DOHH2 (cell line): ENCODE results near the gene REXO1.

ENCODE experiments used
- H3F3A ChIP-seq: fragments of 200-600 bp; sonication (generic), shearing (Covaris generic); 2 replicates; pipeline ENCODE4 v1.6.0; 2016; ENCODE audit warnings: antibody characterized with exemption, mild to moderate bottlenecking; ENCODE audit not compliant: control insufficient read depth, insufficient read depth
- H3K27ac ChIP-seq: fragments of 200-600 bp; sonication (generic); 2 replicates; pipeline ENCODE4 v1.5.1; 2014; ENCODE audit warnings: low read depth, mild to moderate bottlenecking, low read length, moderate library complexity
- H3K27me3 ChIP-seq: fragments of 200-600 bp; sonication (generic); 2 replicates; pipeline ENCODE4 v1.6.1; 2014; ENCODE audit warnings: mild to moderate bottlenecking, low read length, mixed read lengths; ENCODE audit not compliant: control insufficient read depth
- H3K36me3 ChIP-seq: fragments of 200-600 bp; sonication (generic); 2 replicates; pipeline ENCODE4 v1.6.1; 2014; ENCODE audit warnings: mild to moderate bottlenecking, low read length, moderate library complexity, mixed read lengths; ENCODE audit not compliant: control insufficient read depth
- H3K4me1 ChIP-seq: fragments of 200-600 bp; sonication (generic); 2 replicates; pipeline ENCODE4 v1.6.1; 2014; ENCODE audit warnings: mild to moderate bottlenecking, low read length, mixed read lengths; ENCODE audit not compliant: control insufficient read depth
- H3K4me2 ChIP-seq: fragments of 200-600 bp; sonication (generic); 2 replicates; pipeline ENCODE4 v1.6.0; 2014; ENCODE audit warnings: mild to moderate bottlenecking, low read length, moderate library complexity
- H3K4me3 ChIP-seq: fragments of 200-600 bp; sonication (generic); 2 replicates; pipeline ENCODE4 v1.5.1; 2014; ENCODE audit warnings: mild to moderate bottlenecking, low read length, mixed read lengths
- H3K79me2 ChIP-seq: fragments of 200-600 bp; sonication (generic); 2 replicates; pipeline ENCODE4 v1.6.1; 2014; ENCODE audit warnings: mild to moderate bottlenecking, low read length, mixed read lengths; ENCODE audit not compliant: control insufficient read depth
- H3K9me2 ChIP-seq: fragments of 200-600 bp; sonication (generic); replicated peaks from 2 replicates; pipeline ENCODE4 v1.6.1; 2014; ENCODE audit warnings: mild to moderate bottlenecking, low read length, mixed read lengths; ENCODE audit not compliant: control insufficient read depth
- H3K9me3 ChIP-seq: fragments of 200-600 bp; sonication (generic); 2 replicates; pipeline ENCODE4 v1.6.1; 2014; ENCODE audit warnings: antibody characterized with exemption, low read length, mixed read lengths; ENCODE audit not compliant: control insufficient read depth, insufficient read depth
- H4K20me1 ChIP-seq: fragments of 200-600 bp; sonication (generic); 2 replicates; pipeline ENCODE4 v1.6.0; 2014; ENCODE audit warnings: low read depth, mild to moderate bottlenecking, antibody characterized with exemption, low read length, moderate library complexity; ENCODE audit not compliant: control insufficient read depth, insufficient read depth
- CTCF ChIP-seq: fragments of 200-600 bp; sonication (generic); IDR thresholded peaks from one replicate; pipeline ENCODE4 v1.5.1; 2014; ENCODE audit warnings: antibody characterized with exemption, mild to moderate bottlenecking, low read depth, low read length; ENCODE audit not compliant: poor library complexity, severe bottlenecking
- EZH2phosphoT487 ChIP-seq: fragments of 200-600 bp; sonication (generic); IDR thresholded peaks from 2 replicates; pipeline ENCODE4 v1.6.1; 2017; ENCODE audit warnings: borderline replicate concordance, mild to moderate bottlenecking, antibody characterized with exemption, low read length, moderate library complexity, mixed read lengths

The REXO1 gene

DNA sequence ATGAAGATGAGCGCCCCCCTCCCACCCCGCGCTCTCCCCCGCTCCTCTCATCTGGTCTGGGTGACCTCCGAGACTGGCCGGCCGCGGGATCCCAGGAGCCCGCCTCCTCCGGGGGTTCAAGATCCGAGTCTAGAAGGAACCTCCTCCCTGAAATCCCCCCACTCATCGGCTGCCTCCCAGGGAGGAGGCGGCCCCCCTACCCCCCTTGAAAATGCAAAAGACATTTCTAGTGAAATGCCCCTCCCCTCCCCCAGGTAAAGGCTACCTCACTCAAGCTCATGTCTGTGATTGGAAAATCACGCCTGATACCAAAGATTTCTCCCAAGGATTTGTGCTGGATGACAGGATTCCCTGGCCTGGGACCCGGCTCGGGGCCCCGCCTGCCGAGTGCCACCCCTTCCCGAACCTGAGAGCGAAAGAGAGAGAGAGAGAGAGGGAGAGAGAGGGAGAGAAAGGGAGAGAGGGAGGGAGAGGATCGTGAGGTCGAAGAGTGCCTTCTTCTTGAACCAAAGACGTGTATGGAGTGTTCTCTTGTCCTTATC, 71.6 kb downstream of the REXO1 start:
- Histone ChIP-seq H3K4me1 (no peaks in the 10 kb centered on the region), H3K9me2 (no peaks in the 10 kb centered on the region), H3F3A (no peaks in the 10 kb centered on the region), H3K27ac (no peak overlapping the region), H3K4me3 (no peak overlapping the region), H3K36me3 (no peaks in the 10 kb centered on the region), H3K9me3 (peaks cover 2% of the 10 kb centered on the region), H3K27me3 (0 out of 2 replicates have a peak, but pooled peaks cover 3% of the 10 kb centered on the region), H3K79me2 (no peaks in the 10 kb centered on the region), H3K4me2 (no peak overlapping the region), H4K20me1 (no peaks in the 10 kb centered on the region)
- TF ChIP-seq EZH2phosphoT487 (no peak), CTCF (no peak)

GRCh38 chr19:1775951-1776605, 72.2 kb downstream of the REXO1 start:
- Histone ChIP-seq H3K4me1 (no peaks in the 10 kb centered on the region), H3K27me3 (0 out of 2 replicates have a peak, but pooled peaks cover 3% of the 10 kb centered on the region), H3K36me3 (no peaks in the 10 kb centered on the region), H3K4me2 (no peak overlapping the region), H3K9me3 (peaks cover 3% of the 10 kb centered on the region), H4K20me1 (no peaks in the 10 kb centered on the region), H3F3A (no peaks in the 10 kb centered on the region), H3K4me3 (no peak overlapping the region), H3K79me2 (no peaks in the 10 kb centered on the region), H3K9me2 (no peaks in the 10 kb centered on the region), H3K27ac (no peak overlapping the region)
- TF ChIP-seq EZH2phosphoT487 (no peak), CTCF (no peak)

- H3K4me1 ChIP-seq = no peaks in the 10 kb centered on the region
- H3K9me2 ChIP-seq = no peaks in the 10 kb centered on the region
- H3K4me3 ChIP-seq = no peak overlapping the region
- H4K20me1 ChIP-seq = no peaks in the 10 kb centered on the region
- H3K9me3 ChIP-seq = peaks cover 7% of the 10 kb centered on the region
- 0 out of 2 replicates have a peak, but pooled peaks cover 3% of the 10 kb centered on the region for H3K27me3 ChIP-seq
- H3K27ac ChIP-seq = no peak overlapping the region
- H3F3A ChIP-seq = no peaks in the 10 kb centered on the region
- TF ChIP-seq CTCF (peak; percentile 77), EZH2phosphoT487 (no peak)
- H3K79me2 ChIP-seq = no peaks in the 10 kb centered on the region
- H3K36me3 ChIP-seq = no peaks in the 10 kb centered on the region
- H3K4me2 ChIP-seq = no peak overlapping the region
Observed at GRCh38 chr19:1774989-1775772, 73.1 kb downstream of the REXO1 start.
